ENCODE data around the gene APOA4. TPM values are rescaled to one million over a fixed set of nuclear protein-coding genes. Genes with fewer than 3 reads are reported as not detected.

The APOA4 gene
- polyA plus RNA-seq, 1 of the 3 experiments (the other 2 are of a cell fraction) = not detected

DNA sequence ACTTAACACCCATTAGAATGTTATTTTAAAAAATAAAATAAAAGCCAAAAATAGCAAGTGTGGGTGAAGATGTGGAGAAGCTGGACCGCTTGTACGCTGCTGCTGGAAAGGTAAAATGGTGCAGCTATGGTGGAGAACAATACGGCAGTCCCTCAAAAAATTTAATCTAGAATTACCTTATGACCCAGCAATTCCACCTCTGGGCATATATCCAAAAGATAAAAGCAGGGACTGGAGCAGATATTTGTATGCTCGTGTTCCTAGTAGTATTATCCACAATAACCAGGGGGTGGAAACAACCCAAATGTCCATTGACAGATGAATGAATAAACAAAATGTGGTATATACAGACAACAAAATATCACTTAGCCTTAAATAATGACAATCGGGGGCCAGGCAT, 25.3 kb downstream of the APOA4 start:
- Histone ChIP-seq H3K36me3 (replicated peaks in 1 of 2; ENCODE audit: control insufficient read depth in 1 of 2, insufficient read depth in 2 of 2, low read length in 1 of 2) (no peaks in the 10 kb centered on the region), H3K9ac (no peak overlapping the region), H3F3A (replicated peaks; ENCODE audit: insufficient read depth) (peaks cover 9% of the 10 kb centered on the region), H3K27me3 (ENCODE audit: insufficient read depth) (no peaks in the 10 kb centered on the region), H3K27ac (ENCODE audit: low read depth in 2 of 2, low read length in 1 of 2) (no peak overlapping the region), H3K9me3 (no peaks in the 10 kb centered on the region), H3K4me1 (ENCODE audit: control insufficient read depth in 1 of 2, insufficient read depth in 2 of 2, low read depth in 1 of 2, low read length in 1 of 2) (peaks cover 0 to 4% of the 10 kb centered on the region in 2 experiments; a peak in 1 of 4 replicates), H4K20me1 (ENCODE audit: insufficient read depth) (no peaks in the 10 kb centered on the region), H3K9me2 (no peaks in the 10 kb centered on the region), H2AFZ (ENCODE audit: low read depth) (no peak overlapping the region), H3K4me2 (no peak overlapping the region), H3K79me2 (ENCODE audit: insufficient read depth) (no peaks in the 10 kb centered on the region), H3K4me3 (ENCODE audit: low read depth in 2 of 2, low read length in 1 of 2) (no peak overlapping the region)
- no peak for DNase-seq
- TF ChIP-seq SMC3 (IDR thresholded peaks at IDR 0.05; ENCODE audit: low read depth, low read length) (no peak), POLR2AphosphoS5 (IDR thresholded peaks at IDR 0.05; ENCODE audit: low read depth, low read length) (no peak), MEF2A (IDR thresholded peaks at IDR 0.05; ENCODE audit: borderline replicate concordance, low read depth) (no peak), TCF12 (IDR thresholded peaks at IDR 0.05) (no peak), RCOR1 (IDR thresholded peaks at IDR 0.05; ENCODE audit: low read length) (no peak), ELF1 (IDR thresholded peaks at IDR 0.05) (no peak), TAF1 (IDR thresholded peaks at IDR 0.05; ENCODE audit: borderline replicate concordance, low read depth, low read length) (no peak), FOXJ3 (CRISPR knock-in tag; IDR thresholded peaks at IDR 0.05) (no peak), TEAD4 (IDR thresholded peaks at IDR 0.05; ENCODE audit: borderline replicate concordance, insufficient read depth) (no peak), FOXM1 (IDR thresholded peaks at IDR 0.05; ENCODE audit: low read depth) (no peak)
- 90% methylated on average over 5 of the region's 5 CpGs for WGBS (ENCODE audit: low lambda C conversion rate)
- ChIA-PET POLR2A (no interaction called here), CTCF (interaction anchor here (1.0 to 1.5 kb wide), 2 partner anchors 38 to 308 kb away, joined by 3 to 5 read pairs; no protein-coding TSS in a partner anchor)

DNA sequence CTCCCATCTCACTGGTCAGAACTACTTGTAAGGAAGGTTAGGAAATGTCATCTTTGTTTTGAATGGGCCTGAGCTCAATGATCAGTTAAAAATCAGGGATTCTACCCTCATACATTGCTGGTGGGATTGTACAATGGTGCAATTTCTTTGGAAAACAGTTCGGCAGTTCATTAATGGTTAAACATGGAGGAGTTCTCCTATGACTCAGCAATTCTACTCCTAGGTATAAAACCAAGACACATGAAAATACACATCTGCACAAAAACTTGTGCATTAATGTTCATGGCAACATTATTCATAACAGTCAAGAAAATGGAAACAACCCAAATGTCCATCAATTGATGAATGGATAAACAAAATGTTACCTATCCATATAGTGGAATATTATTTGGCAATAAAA, 26.6 kb downstream of the APOA4 start:
- Histone ChIP-seq H4K20me1 (ENCODE audit: insufficient read depth) (no peaks in the 10 kb centered on the region), H3K27ac (ENCODE audit: low read depth in 2 of 2, low read length in 1 of 2) (no peak overlapping the region), H3F3A (replicated peaks; ENCODE audit: insufficient read depth) (peaks cover 11% of the 10 kb centered on the region), H3K27me3 (ENCODE audit: insufficient read depth) (no peaks in the 10 kb centered on the region), H3K9me2 (no peaks in the 10 kb centered on the region), H3K9me3 (no peaks in the 10 kb centered on the region), H3K79me2 (ENCODE audit: insufficient read depth) (no peaks in the 10 kb centered on the region), H3K4me3 (ENCODE audit: low read depth in 2 of 2, low read length in 1 of 2) (no peak overlapping the region), H3K4me2 (no peak overlapping the region), H3K4me1 (ENCODE audit: control insufficient read depth in 1 of 2, insufficient read depth in 2 of 2, low read depth in 1 of 2, low read length in 1 of 2) (peaks cover 2 to 8% of the 10 kb centered on the region in 2 experiments; a peak in 2 of 4 replicates), H3K36me3 (replicated peaks in 1 of 2; ENCODE audit: control insufficient read depth in 1 of 2, insufficient read depth in 2 of 2, low read length in 1 of 2) (no peaks in the 10 kb centered on the region), H2AFZ (ENCODE audit: low read depth) (no peak overlapping the region), H3K9ac (no peak overlapping the region)
- ChIA-PET POLR2A (no interaction called here), CTCF (interaction anchor here (0.6 to 11.4 kb wide), 3 partner anchors 22 to 308 kb away, joined by 3 to 268 read pairs (median 4); partner anchors contain the start of gene SIK3)
- no peak for DNase-seq
- TF ChIP-seq, protein P1, sequence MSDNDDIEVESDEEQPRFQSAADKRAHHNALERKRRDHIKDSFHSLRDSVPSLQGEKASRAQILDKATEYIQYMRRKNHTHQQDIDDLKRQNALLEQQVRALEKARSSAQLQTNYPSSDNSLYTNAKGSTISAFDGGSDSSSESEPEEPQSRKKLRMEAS (IDR thresholded peaks at IDR 0.05; ENCODE audit: low read depth) = no peak
- TF ChIP-seq RXRA (IDR thresholded peaks at IDR 0.05; ENCODE audit: borderline replicate concordance, low read depth) (no peak), FOSL2 (IDR thresholded peaks at IDR 0.05; ENCODE audit: borderline replicate concordance, low read depth) (no peak), RAD21 (IDR thresholded peaks at IDR 0.05; ENCODE audit: low read length) (no peak), SIN3A (IDR thresholded peaks at IDR 0.05; ENCODE audit: borderline replicate concordance, low read depth, low read length) (no peak), POLR2AphosphoS5 (IDR thresholded peaks at IDR 0.05; ENCODE audit: low read depth, low read length) (no peak), NRF1 (IDR thresholded peaks at IDR 0.05; ENCODE audit: low read depth, low read length) (no peak), MXI1 (IDR thresholded peaks at IDR 0.05; ENCODE audit: low read depth, low read length) (no peak), MEF2A (IDR thresholded peaks at IDR 0.05; ENCODE audit: borderline replicate concordance, low read depth) (no peak), FOXM1 (IDR thresholded peaks at IDR 0.05; ENCODE audit: low read depth) (no peak), FOXJ3 (CRISPR knock-in tag; IDR thresholded peaks at IDR 0.05) (no peak)
- TF ChIP-seq, protein P2, sequence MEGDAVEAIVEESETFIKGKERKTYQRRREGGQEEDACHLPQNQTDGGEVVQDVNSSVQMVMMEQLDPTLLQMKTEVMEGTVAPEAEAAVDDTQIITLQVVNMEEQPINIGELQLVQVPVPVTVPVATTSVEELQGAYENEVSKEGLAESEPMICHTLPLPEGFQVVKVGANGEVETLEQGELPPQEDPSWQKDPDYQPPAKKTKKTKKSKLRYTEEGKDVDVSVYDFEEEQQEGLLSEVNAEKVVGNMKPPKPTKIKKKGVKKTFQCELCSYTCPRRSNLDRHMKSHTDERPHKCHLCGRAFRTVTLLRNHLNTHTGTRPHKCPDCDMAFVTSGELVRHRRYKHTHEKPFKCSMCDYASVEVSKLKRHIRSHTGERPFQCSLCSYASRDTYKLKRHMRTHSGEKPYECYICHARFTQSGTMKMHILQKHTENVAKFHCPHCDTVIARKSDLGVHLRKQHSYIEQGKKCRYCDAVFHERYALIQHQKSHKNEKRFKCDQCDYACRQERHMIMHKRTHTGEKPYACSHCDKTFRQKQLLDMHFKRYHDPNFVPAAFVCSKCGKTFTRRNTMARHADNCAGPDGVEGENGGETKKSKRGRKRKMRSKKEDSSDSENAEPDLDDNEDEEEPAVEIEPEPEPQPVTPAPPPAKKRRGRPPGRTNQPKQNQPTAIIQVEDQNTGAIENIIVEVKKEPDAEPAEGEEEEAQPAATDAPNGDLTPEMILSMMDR (IDR thresholded peaks at IDR 0.05) = no peak
- TF ChIP-seq, protein P3, sequence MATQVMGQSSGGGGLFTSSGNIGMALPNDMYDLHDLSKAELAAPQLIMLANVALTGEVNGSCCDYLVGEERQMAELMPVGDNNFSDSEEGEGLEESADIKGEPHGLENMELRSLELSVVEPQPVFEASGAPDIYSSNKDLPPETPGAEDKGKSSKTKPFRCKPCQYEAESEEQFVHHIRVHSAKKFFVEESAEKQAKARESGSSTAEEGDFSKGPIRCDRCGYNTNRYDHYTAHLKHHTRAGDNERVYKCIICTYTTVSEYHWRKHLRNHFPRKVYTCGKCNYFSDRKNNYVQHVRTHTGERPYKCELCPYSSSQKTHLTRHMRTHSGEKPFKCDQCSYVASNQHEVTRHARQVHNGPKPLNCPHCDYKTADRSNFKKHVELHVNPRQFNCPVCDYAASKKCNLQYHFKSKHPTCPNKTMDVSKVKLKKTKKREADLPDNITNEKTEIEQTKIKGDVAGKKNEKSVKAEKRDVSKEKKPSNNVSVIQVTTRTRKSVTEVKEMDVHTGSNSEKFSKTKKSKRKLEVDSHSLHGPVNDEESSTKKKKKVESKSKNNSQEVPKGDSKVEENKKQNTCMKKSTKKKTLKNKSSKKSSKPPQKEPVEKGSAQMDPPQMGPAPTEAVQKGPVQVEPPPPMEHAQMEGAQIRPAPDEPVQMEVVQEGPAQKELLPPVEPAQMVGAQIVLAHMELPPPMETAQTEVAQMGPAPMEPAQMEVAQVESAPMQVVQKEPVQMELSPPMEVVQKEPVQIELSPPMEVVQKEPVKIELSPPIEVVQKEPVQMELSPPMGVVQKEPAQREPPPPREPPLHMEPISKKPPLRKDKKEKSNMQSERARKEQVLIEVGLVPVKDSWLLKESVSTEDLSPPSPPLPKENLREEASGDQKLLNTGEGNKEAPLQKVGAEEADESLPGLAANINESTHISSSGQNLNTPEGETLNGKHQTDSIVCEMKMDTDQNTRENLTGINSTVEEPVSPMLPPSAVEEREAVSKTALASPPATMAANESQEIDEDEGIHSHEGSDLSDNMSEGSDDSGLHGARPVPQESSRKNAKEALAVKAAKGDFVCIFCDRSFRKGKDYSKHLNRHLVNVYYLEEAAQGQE (IDR thresholded peaks at IDR 0.05; ENCODE audit: low read depth, low read length) = no peak
- TF ChIP-seq, protein P4, sequence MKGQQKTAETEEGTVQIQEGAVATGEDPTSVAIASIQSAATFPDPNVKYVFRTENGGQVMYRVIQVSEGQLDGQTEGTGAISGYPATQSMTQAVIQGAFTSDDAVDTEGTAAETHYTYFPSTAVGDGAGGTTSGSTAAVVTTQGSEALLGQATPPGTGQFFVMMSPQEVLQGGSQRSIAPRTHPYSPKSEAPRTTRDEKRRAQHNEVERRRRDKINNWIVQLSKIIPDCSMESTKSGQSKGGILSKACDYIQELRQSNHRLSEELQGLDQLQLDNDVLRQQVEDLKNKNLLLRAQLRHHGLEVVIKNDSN (IDR thresholded peaks at IDR 0.05; ENCODE audit: borderline replicate concordance, low read depth) = no peak
- WGBS (ENCODE audit: low lambda C conversion rate) = 85% methylated on average over 1 of the region's 1 CpG

Data from SK-N-SH (cell line).